WERI-Rb-1 (cell line): Measurements from ENCODE around the gene KRTAP10-2.
A peak's percentile ranks its signal among the peaks of the same experiment; 100 is the strongest.

Experiments
- DNase-seq: peaks from one replicate; pipeline ENCODE4 v3.0.0-alpha.2; 2020
- H3K27ac ChIP-seq: fragments of 250-450 bp; sonication (Bioruptor Pico); 2 replicates; pipeline ENCODE4 v1.5.1; 2020; ENCODE audit warnings: mild to moderate bottlenecking, moderate library complexity
- H3K27me3 ChIP-seq: fragments of 250-450 bp; sonication (Bioruptor Pico); 2 replicates; pipeline ENCODE4 v1.5.1; 2021; ENCODE audit warnings: mild to moderate bottlenecking, low read depth, moderate library complexity; ENCODE audit not compliant: insufficient read depth, severe bottlenecking
- H3K36me3 ChIP-seq: fragments of 250-450 bp; sonication (Bioruptor Pico); 2 replicates; pipeline ENCODE4 v1.5.1; 2020; ENCODE audit warnings: mild to moderate bottlenecking, moderate library complexity
- H3K4me3 ChIP-seq: 2 replicates; pipeline ENCODE4 v1.5.1; 2011; ENCODE audit warnings: low read depth, mild to moderate bottlenecking, control low read depth, low read length
- H3K9me3 ChIP-seq: fragments of 250-450 bp; sonication (Bioruptor Pico); 2 replicates; pipeline ENCODE4 v1.5.1; 2021; ENCODE audit warnings: mild to moderate bottlenecking, moderate library complexity; ENCODE audit not compliant: severe bottlenecking
- TF ChIP-seq, protein P1 (sequence below): IDR thresholded peaks from 2 replicates; pipeline ENCODE4 v1.5.1; 2011; ENCODE audit warnings: low read depth, mild to moderate bottlenecking, control low read depth, inconsistent platforms, low read length

KRTAP10-2 gene

GRCh38 chr21:44510109-44510507 lies 41.2 kb downstream of the KRTAP10-2 start:
- Histone ChIP-seq H3K9me3 (no peaks in the 10 kb centered on the region), H3K4me3 (peak overlapping the region; percentile 50), H3K27ac (no peak overlapping the region), H3K27me3 (no peaks in the 10 kb centered on the region), H3K36me3 (no peaks in the 10 kb centered on the region)
- TF ChIP-seq, protein P1, sequence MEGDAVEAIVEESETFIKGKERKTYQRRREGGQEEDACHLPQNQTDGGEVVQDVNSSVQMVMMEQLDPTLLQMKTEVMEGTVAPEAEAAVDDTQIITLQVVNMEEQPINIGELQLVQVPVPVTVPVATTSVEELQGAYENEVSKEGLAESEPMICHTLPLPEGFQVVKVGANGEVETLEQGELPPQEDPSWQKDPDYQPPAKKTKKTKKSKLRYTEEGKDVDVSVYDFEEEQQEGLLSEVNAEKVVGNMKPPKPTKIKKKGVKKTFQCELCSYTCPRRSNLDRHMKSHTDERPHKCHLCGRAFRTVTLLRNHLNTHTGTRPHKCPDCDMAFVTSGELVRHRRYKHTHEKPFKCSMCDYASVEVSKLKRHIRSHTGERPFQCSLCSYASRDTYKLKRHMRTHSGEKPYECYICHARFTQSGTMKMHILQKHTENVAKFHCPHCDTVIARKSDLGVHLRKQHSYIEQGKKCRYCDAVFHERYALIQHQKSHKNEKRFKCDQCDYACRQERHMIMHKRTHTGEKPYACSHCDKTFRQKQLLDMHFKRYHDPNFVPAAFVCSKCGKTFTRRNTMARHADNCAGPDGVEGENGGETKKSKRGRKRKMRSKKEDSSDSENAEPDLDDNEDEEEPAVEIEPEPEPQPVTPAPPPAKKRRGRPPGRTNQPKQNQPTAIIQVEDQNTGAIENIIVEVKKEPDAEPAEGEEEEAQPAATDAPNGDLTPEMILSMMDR, result no peak
- no peak for DNase-seq

DNA sequence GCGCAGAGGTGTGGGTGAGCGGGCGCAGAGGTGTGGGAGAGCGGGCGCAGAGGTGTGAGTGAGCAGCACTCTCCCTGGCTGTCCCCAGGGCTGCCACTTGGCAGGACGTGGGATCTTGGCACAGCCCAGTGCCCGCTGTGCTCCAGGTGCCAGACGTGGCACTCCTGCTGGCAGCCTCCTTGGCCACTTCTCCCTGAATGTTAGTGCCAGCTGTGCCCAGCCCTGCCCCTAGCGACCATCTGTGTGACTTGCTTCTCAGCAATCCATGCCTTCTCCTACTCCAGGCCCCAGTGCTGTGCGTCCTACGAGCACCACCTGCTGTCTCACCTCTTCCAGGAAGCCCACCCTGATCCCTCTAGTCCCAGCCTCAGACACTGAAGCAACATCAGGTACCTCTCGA lies 41.8 kb downstream of the KRTAP10-2 start:
- no peak overlapping the region for H3K27ac ChIP-seq
- TF ChIP-seq, protein P1, result no peak
- DNase-seq, result no peak
- no peaks in the 10 kb centered on the region for H3K9me3 ChIP-seq
- no peaks in the 10 kb centered on the region for H3K36me3 ChIP-seq
- H3K27me3 ChIP-seq, result no peaks in the 10 kb centered on the region
- no peak overlapping the region for H3K4me3 ChIP-seq

GRCh38 chr21:44508711-44509445 lies 42.4 kb downstream of the KRTAP10-2 start:
- no peak overlapping the region for H3K4me3 ChIP-seq
- H3K9me3 ChIP-seq, result no peaks in the 10 kb centered on the region
- no peak for DNase-seq
- no peaks in the 10 kb centered on the region for H3K36me3 ChIP-seq
- TF ChIP-seq, protein P1, result no peak
- H3K27ac ChIP-seq, result no peak overlapping the region
- no peaks in the 10 kb centered on the region for H3K27me3 ChIP-seq

- H3K27ac ChIP-seq, result no peak overlapping the region
- no peak overlapping the region for H3K4me3 ChIP-seq
- TF ChIP-seq, protein P1, result no peak
- no peaks in the 10 kb centered on the region for H3K36me3 ChIP-seq
- DNase-seq, result no peak
- H3K27me3 ChIP-seq, result no peaks in the 10 kb centered on the region
- H3K9me3 ChIP-seq, result no peaks in the 10 kb centered on the region
These were observed 42.9 kb downstream of the KRTAP10-2 start for GRCh38 chr21:44508426-44508710.

- H3K36me3 ChIP-seq, result no peaks in the 10 kb centered on the region
- no peak overlapping the region for H3K27ac ChIP-seq
- no peaks in the 10 kb centered on the region for H3K9me3 ChIP-seq
- no peak overlapping the region for H3K4me3 ChIP-seq
- no peaks in the 10 kb centered on the region for H3K27me3 ChIP-seq
- TF ChIP-seq, protein P1, result no peak
- no peak for DNase-seq
These were observed 43.5 kb downstream of the KRTAP10-2 start for GRCh38 chr21:44507673-44508425.
